GM12874 (cell line): Measurements from ENCODE around the gene TXNDC2.

ENCODE experiments used
- TF ChIP-seq, protein P1 (sequence below): IDR thresholded peaks from 2 replicates; pipeline ENCODE4 v1.5.1; 2011; ENCODE audit warnings: low read depth, mild to moderate bottlenecking, control low read depth, low read length, moderate library complexity; ENCODE audit not compliant: insufficient read depth

TXNDC2 gene

DNA sequence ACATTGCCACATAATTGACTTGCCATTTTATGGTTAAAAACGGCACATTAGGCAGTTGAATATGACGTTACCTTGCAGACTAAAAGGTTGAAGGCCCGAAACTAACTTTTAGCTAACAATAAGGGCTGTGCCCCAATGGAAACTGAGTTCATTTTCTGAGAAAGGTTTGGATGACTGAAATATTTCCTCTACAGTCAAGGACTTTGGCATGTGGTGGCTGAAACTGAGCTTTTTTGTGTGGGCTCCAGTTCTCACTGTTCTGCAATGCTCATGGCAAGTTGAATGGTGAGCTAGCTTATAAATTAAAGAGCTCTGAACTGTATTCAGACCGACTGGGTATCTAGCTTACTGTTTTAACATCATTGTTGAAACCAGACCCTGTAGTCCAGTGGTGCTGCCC is 23.8 kb upstream of the TXNDC2 start:
- TF ChIP-seq, protein P1, sequence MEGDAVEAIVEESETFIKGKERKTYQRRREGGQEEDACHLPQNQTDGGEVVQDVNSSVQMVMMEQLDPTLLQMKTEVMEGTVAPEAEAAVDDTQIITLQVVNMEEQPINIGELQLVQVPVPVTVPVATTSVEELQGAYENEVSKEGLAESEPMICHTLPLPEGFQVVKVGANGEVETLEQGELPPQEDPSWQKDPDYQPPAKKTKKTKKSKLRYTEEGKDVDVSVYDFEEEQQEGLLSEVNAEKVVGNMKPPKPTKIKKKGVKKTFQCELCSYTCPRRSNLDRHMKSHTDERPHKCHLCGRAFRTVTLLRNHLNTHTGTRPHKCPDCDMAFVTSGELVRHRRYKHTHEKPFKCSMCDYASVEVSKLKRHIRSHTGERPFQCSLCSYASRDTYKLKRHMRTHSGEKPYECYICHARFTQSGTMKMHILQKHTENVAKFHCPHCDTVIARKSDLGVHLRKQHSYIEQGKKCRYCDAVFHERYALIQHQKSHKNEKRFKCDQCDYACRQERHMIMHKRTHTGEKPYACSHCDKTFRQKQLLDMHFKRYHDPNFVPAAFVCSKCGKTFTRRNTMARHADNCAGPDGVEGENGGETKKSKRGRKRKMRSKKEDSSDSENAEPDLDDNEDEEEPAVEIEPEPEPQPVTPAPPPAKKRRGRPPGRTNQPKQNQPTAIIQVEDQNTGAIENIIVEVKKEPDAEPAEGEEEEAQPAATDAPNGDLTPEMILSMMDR = no peak

DNA sequence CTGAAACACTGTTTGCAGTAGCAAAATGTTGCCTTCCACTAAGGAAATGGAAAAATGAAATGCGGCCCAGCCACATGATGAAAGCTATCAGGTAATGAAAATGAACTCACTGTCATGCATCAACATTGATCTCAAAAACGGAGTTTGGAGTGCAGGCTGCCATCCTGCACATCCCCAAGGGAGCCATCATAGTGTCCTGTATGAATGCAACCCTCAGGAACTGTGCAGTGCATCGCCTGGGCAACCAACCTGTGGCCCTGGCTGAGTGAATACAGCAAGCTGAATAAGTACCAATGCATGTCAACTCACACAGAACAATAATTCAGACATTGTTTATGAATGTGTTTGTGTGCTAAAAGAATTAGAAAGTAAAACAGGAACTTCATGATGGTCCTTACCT is 23.1 kb upstream of the TXNDC2 start:
- TF ChIP-seq, protein P1 = no peak

DNA sequence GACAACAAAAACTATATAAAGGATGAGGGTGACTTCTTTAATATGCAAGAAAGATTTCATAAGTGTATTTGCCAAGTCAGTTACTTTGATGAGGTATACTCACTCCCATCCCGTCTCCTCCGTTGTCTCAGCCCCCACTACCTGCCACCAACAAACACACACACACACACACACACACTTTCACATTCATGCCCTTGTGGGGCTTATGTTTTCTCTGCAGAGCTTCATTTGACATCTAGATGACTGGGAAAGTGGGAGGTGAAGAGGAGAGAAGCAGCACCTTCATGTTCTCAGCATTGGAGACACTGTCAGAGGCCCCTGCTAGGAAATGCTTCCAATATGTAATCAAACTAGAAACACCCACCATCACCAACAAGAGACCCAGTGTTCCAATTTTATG is 22.5 kb upstream of the TXNDC2 start:
- TF ChIP-seq, protein P1 = no peak

DNA sequence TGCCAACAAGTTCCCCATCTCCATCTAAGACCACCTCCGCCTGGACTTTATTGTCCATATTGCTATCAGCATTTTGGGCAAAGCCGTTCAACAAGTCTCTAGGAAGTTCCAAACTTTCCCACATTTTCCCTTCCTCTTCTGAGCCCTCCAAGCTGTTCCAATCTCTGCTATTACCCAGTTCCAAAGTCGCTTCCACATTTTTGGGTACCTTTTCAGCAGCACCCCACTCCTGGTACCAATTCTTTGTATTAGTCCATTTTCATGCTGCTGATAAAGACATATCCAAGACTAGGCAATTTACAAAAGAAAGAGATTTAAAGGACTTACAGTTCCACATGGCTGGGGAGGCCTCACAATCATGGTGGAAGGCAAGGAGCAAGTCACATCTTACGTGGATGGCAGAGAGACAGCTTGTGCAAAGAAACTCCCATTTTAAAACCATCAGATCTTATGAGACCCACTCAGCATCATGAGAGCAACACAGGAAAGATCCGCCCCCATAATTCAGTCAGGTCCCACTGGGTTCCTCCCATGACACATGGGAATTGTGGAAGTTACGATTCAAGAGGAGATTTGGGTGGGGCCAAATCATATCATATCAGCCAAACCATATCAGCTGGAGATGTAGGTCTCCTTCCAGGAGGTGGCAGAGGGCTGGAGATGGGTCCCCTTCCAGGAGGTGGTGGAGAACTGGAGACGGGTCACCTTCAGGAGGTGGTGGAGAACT is 19.8 kb upstream of the TXNDC2 start:
- TF ChIP-seq, protein P1 = no peak

DNA sequence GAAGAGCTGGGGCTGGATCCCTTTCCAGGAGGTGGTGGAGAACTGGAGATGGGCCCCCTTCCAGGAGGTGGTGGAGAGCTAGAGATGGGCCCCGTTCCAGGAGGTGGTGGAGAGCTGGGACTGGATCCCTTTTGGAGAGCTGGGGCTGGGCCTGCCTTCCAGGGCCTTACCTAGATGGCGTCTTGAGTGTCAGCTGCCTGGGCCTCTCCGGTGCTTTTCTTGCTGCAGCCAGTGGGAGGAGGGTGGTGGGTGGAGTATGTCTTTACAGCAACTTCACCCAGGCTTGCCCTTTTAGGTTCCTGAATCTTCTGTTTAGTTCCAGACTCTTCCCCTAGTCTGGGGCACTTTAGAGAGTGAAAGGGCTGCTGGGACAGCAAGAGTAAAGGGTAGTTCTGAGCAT is 19.1 kb upstream of the TXNDC2 start:
- TF ChIP-seq, protein P1 = no peak

DNA sequence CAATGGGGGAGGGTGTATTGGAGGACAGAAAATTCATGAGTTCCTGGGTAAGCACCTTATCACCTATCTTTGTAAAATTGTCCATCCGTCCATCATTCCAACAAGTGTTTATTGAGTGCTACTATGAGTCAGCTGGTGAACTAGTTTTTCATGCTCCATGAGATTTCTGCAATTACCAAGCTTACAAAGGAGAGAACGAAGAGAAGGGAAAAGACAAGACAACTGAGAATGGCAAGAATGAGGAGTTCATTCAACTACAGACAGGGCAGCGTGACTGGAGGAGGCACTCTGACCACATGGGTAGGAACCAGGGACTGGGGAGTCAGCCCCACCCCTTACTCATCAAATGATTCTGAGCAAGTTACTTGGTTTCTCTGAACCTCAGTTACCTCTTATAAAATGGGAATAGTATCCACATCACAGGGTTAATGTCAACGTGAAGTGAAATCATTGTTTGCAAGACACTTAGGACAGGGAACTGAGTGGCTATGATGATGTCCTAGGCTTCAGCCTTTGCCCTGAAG is 18.6 kb upstream of the TXNDC2 start:
- TF ChIP-seq, protein P1 = no peak

DNA sequence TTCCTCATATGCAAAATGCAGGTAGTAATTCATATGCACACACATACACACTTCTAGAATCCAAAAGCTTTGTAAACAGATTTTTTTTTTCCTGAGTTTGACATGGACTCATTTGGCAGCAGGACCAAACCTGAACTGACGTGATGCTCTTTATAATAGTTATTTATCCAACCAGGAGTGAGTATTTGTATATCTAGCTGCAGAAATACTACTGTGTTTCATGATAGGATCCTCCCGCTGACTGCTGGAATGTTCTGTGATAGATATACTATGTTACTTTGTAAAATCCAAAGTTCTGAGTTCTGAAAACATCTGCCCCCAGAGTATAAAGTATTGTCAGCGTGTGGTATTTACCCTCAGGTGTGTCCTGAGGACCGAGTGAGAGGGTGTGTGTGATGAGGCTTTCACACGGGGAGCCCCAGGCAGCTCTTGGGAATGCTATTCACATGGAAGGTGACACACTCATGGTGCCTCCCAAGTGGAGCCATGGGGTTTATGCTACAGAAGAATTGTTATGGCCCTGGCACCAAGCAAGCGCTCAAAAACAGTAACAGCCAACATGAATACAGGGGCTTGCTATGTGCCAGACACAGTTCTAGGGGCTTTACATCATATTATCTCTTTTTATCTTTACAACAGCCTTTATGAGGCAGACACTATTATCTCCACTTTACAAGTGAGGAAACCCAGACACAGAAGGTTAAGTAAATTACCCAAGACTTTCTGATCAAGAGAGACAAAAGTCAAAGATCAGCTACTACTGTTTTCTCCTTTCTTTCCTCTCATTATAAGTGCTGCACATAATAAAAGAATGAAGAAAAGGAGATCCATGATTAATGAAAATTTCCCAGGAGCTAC is 16.7 kb upstream of the TXNDC2 start:
- TF ChIP-seq, protein P1 = no peak
